HG02759 (cell line): ENCODE data around the gene PCDHGA4.
A peak's percentile ranks its signal among the peaks of the same experiment; 100 is the strongest.
"Not testable (repeated sequence)": the region's sequence is repeated elsewhere in the genome, so short reads cannot be mapped to it uniquely, and the experiment has no call there.

Source experiments
- ATAC-seq: cut with Tn5 transposase; IDR thresholded peaks from one replicate; pipeline ENCODE4 v1.9.1; 2021; ENCODE audit warnings: mild to moderate bottlenecking, moderate library complexity; ENCODE audit not compliant: unreplicated experiment

PCDHGA4 gene

GRCh38 chr5:141354900-141355469 is at the start of gene PCDHGA4:
Gene PCDHGA4 (plus strand): TSS chr5:141355021. CDS start chr5:141355108, 87 bp downstream.
- ATAC-seq, result no peak

GRCh38 chr5:141306630-141307029 is 48.2 kb upstream of the PCDHGA4 start:
- ATAC-seq, result no peak

GRCh38 chr5:141313711-141314110 is 41.1 kb upstream of the PCDHGA4 start:
- ATAC-seq, result no peak

- not testable (repeated sequence) for ATAC-seq
Observed at GRCh38 chr5:141316963-141317362, 37.9 kb upstream of the PCDHGA4 start.

- no peak for ATAC-seq
Observed at GRCh38 chr5:141319202-141319601, 35.6 kb upstream of the PCDHGA4 start.

GRCh38 chr5:141319699-141320098 is 35.1 kb upstream of the PCDHGA4 start:
- ATAC-seq, result no peak

- ATAC-seq, result peak; percentile 97
Observed at GRCh38 chr5:141320225-141321169, 34.3 kb upstream of the PCDHGA4 start, which contains the start of gene TAF7. Gene TAF7 (minus strand): TSS chr5:141320784. CDS start chr5:141320044, 740 bp downstream.

- no peak for ATAC-seq
Observed at GRCh38 chr5:141322261-141322660, 32.6 kb upstream of the PCDHGA4 start.

GRCh38 chr5:141326088-141326854 is 28.6 kb upstream of the PCDHGA4 start:
- ATAC-seq, result peak; percentile 96

GRCh38 chr5:141328231-141328630 is 26.6 kb upstream of the PCDHGA4 start:
- ATAC-seq, result no peak

- ATAC-seq, result no peak
Observed at GRCh38 chr5:141330299-141331080, 24.3 kb upstream of the PCDHGA4 start, which contains the start of gene PCDHGA1. Gene PCDHGA1 (plus strand): TSS chr5:141330514.

GRCh38 chr5:141332571-141332970 is 22.2 kb upstream of the PCDHGA4 start:
- not testable (repeated sequence) for ATAC-seq

- peak; percentile 72 for ATAC-seq
Observed at GRCh38 chr5:141338538-141339306, 16.1 kb upstream of the PCDHGA4 start, which contains the start of gene PCDHGA2. Gene PCDHGA2 (plus strand): TSS chr5:141338760.

- not testable (repeated sequence) for ATAC-seq
Observed at GRCh38 chr5:141340781-141341354, 14.0 kb upstream of the PCDHGA4 start.

GRCh38 chr5:141342773-141343172 is 12.0 kb upstream of the PCDHGA4 start:
- no peak for ATAC-seq

GRCh38 chr5:141343242-141343952 is 11.4 kb upstream of the PCDHGA4 start, which contains the start of gene PCDHGA3:
Gene PCDHGA3 (plus strand): TSS chr5:141343829. CDS start chr5:141344034, 205 bp downstream.
- no peak for ATAC-seq

GRCh38 chr5:141343953-141344463 is 10.8 kb upstream of the PCDHGA4 start:
- no peak for ATAC-seq

GRCh38 chr5:141345327-141345726 is 9.5 kb upstream of the PCDHGA4 start:
- no peak for ATAC-seq
